NB4 (cell line): Measurements from ENCODE around the gene RASGEF1C.

ENCODE experiments used
- DNase-seq: peaks from one replicate; pipeline ENCODE4 v3.0.0; 2010; ENCODE audit warnings: low read depth
- H3K4me3 ChIP-seq: one replicate; pipeline ENCODE4 v1.5.1; 2011; ENCODE audit warnings: mild to moderate bottlenecking, low read depth, low read length, moderate library complexity
- MYC ChIP-seq: IDR thresholded peaks from 2 replicates; pipeline ENCODE4 v1.6.1; 2011; ENCODE audit warnings: low read depth, low read length
- POLR2A ChIP-seq: IDR thresholded peaks from 2 replicates; pipeline ENCODE4 v1.6.1; 2011; ENCODE audit warnings: mild to moderate bottlenecking; ENCODE audit not compliant: insufficient read length; ENCODE audit errors: extremely low read depth
- TF ChIP-seq, protein P1 (sequence below): IDR thresholded peaks from 2 replicates; pipeline ENCODE4 v1.6.1; 2011; ENCODE audit warnings: low read depth, low read length
- TF ChIP-seq, protein P2 (sequence below): IDR thresholded peaks from one replicate; pipeline ENCODE4 v1.5.1; 2012; ENCODE audit warnings: low read depth, low read length

Gene RASGEF1C

DNA sequence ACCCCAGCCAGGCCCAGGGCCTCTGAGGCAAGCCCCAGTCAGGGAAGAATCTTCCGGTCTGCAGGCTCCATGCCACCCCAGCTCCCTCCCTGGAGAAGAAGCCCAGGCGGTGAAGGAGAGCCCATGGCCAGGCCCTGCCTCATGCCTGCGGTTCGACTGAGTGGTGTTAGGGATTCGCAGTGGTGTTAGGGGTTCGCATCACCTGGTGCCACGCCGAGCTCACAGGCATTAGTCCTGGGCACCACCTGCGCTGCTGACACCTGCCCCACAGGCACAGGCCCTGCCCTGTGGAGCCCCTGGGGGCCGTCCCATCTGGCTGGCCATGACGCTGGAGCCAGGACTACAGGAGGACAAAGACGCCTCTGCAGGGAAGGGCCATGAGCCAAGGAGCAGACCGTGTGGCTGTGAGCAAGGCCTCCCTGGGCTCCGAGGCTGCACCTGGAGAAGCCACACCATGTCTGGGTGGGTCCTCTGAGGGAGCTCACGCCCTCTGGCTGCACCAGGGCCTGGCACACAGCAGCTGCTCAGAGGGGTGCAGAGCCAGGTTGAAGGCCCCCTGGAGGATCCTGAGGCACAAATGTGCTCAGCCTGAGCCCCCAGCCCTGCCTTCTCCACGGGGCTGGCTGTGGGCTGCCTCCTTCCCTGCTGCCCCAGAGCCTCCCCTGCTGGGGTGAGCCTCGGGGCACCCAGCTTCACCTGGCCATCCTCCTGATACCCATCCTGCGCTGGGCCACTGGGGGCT is 109.8 kb downstream of the RASGEF1C start:
- TF ChIP-seq MYC = no peak
- TF ChIP-seq, protein P1, sequence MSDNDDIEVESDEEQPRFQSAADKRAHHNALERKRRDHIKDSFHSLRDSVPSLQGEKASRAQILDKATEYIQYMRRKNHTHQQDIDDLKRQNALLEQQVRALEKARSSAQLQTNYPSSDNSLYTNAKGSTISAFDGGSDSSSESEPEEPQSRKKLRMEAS = no peak
- TF ChIP-seq, protein P2, sequence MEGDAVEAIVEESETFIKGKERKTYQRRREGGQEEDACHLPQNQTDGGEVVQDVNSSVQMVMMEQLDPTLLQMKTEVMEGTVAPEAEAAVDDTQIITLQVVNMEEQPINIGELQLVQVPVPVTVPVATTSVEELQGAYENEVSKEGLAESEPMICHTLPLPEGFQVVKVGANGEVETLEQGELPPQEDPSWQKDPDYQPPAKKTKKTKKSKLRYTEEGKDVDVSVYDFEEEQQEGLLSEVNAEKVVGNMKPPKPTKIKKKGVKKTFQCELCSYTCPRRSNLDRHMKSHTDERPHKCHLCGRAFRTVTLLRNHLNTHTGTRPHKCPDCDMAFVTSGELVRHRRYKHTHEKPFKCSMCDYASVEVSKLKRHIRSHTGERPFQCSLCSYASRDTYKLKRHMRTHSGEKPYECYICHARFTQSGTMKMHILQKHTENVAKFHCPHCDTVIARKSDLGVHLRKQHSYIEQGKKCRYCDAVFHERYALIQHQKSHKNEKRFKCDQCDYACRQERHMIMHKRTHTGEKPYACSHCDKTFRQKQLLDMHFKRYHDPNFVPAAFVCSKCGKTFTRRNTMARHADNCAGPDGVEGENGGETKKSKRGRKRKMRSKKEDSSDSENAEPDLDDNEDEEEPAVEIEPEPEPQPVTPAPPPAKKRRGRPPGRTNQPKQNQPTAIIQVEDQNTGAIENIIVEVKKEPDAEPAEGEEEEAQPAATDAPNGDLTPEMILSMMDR = no peak
- no peak for TF ChIP-seq POLR2A
- no peak for DNase-seq
- H3K4me3 ChIP-seq = no peak overlapping the region

DNA sequence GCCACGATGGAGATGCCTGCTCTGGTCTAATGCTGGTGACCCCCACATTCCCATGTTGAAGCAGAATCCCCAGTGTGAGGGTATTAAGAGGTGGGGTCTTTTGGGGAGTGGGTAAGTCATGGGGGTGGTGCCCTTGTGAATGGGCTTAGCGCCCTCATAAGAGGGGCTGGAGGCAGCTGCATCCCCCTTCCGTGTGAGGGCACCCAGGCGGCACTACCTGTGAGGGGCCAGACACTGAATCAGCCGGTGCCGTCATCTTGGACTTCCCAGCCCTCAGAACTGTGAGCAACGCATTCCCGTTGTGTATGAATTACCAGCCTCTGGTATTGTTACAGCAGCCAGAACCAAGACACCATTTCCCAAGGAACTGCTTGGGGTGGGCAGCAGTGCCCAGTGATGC is 110.5 kb downstream of the RASGEF1C start:
- no peak overlapping the region for H3K4me3 ChIP-seq
- DNase-seq = no peak
- TF ChIP-seq, protein P2 = no peak
- TF ChIP-seq POLR2A (no peak), MYC (no peak)

DNA sequence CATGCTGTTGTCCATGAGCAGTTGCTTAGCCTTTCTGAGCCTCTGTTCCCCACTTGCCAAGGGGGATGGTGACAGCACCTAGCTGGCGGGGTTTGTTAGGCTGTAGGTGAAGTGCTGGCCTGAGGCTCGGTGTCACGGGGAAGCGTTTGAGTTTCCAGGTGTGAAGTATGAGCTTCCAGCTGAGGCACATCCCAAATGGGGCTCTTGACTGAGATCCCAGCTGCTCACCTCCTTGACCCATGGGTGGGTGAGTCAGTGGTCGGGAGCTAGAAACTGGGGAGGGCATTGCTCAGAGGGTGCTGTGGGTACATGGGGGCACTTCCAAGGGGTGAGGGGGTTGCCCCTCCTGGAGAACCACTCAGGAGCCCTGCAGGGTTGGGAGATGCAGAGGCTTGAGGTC is 111.1 kb downstream of the RASGEF1C start:
- TF ChIP-seq, protein P2 = no peak
- no peak for TF ChIP-seq POLR2A
- TF ChIP-seq, protein P1 = no peak
- TF ChIP-seq MYC = no peak
- no peak overlapping the region for H3K4me3 ChIP-seq
- DNase-seq = no peak

DNA sequence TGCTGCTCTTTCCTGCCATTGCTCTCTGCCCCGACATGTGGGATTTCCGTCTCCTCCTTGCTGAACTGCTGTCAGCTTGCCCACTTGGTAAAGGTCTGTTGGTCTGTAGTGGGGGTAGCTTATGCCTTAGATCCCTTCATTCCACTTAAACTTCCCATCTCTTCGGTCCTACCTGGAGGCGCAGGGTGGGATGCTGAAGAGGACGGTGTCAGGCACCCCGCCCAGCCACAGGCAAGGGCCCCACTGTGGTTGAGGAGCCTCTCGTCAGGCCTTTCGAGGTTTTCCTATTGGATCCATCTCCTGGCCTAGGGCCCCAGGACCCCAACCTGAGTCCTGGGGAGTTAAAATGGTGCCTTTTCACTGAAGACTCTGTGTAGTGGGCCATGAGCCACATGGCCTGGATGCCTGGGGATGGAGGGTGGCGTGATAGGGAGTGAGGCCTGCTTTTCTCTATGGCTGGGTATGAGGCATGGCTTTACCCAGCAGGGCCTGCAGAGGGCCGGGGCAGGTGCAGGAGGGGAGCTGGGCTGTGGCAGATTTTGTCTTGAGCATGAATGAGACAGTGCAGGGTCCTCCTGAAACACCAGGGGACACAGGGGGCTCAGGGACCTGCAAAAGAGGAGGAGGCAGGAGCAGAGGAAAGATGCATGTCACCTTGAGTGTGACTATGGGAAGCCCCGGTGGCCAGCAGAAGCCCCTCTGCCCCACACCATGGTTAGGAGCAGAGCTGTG is 111.7 kb downstream of the RASGEF1C start:
- DNase-seq = no peak
- no peak overlapping the region for H3K4me3 ChIP-seq
- TF ChIP-seq, protein P2 = no peak
- TF ChIP-seq, protein P1 = no peak
- TF ChIP-seq MYC (no peak), POLR2A (no peak)

DNA sequence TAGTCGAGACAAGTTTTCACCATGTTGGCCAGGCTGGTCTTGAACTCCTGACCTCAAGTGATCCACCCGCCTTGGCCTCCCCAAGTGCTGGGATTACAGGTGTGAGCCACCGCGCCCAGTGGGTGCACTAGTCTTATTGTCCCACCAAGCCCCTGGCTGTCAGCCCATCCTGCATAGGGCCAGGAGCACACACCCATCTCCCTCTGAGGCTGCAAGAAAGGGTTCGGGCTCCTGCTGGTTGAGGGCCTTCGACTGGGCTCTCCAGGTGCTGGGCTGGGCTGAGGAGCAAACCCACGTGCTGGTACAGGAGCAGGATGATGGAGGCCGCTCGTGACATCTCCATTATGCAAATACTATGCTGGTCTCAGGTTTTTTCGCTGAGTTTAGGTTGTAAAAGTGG is 112.4 kb downstream of the RASGEF1C start:
- DNase-seq = no peak
- TF ChIP-seq, protein P2 = no peak
- TF ChIP-seq MYC (no peak), POLR2A (no peak)
- TF ChIP-seq, protein P1 = no peak
- H3K4me3 ChIP-seq = no peak overlapping the region

DNA sequence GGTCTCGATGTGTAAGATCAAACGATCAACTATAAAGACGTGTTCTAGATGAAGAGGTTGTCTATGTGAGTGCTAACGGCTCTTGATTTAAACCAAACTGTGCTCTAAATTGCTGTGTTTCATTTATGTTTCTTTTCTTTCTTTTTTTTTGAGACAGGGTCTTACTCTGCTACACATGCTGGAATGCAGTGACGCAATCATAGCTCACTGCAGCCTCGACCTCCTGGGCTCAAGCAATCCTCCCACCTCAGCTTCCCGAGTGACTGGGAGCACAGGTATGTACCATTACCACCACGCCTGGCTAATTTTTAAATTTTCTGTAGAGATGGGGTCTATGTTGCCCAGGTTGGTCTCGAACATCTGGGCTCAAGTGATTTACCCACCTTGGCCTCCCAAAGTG is 113.5 kb downstream of the RASGEF1C start:
- TF ChIP-seq, protein P2 = no peak
- TF ChIP-seq POLR2A (no peak), MYC (no peak)
- TF ChIP-seq, protein P1 = no peak
- no peak overlapping the region for H3K4me3 ChIP-seq
- DNase-seq = no peak
